NAMALWA (cell line): ENCODE data around the gene CHERP.

Experiments
- DNase-seq: peaks from one replicate; pipeline ENCODE4 v3.0.0-alpha.2; 2015; ENCODE audit warnings: low spot score

The CHERP gene, protein sequence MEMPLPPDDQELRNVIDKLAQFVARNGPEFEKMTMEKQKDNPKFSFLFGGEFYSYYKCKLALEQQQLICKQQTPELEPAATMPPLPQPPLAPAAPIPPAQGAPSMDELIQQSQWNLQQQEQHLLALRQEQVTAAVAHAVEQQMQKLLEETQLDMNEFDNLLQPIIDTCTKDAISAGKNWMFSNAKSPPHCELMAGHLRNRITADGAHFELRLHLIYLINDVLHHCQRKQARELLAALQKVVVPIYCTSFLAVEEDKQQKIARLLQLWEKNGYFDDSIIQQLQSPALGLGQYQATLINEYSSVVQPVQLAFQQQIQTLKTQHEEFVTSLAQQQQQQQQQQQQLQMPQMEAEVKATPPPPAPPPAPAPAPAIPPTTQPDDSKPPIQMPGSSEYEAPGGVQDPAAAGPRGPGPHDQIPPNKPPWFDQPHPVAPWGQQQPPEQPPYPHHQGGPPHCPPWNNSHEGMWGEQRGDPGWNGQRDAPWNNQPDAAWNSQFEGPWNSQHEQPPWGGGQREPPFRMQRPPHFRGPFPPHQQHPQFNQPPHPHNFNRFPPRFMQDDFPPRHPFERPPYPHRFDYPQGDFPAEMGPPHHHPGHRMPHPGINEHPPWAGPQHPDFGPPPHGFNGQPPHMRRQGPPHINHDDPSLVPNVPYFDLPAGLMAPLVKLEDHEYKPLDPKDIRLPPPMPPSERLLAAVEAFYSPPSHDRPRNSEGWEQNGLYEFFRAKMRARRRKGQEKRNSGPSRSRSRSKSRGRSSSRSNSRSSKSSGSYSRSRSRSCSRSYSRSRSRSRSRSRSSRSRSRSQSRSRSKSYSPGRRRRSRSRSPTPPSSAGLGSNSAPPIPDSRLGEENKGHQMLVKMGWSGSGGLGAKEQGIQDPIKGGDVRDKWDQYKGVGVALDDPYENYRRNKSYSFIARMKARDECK

DNA sequence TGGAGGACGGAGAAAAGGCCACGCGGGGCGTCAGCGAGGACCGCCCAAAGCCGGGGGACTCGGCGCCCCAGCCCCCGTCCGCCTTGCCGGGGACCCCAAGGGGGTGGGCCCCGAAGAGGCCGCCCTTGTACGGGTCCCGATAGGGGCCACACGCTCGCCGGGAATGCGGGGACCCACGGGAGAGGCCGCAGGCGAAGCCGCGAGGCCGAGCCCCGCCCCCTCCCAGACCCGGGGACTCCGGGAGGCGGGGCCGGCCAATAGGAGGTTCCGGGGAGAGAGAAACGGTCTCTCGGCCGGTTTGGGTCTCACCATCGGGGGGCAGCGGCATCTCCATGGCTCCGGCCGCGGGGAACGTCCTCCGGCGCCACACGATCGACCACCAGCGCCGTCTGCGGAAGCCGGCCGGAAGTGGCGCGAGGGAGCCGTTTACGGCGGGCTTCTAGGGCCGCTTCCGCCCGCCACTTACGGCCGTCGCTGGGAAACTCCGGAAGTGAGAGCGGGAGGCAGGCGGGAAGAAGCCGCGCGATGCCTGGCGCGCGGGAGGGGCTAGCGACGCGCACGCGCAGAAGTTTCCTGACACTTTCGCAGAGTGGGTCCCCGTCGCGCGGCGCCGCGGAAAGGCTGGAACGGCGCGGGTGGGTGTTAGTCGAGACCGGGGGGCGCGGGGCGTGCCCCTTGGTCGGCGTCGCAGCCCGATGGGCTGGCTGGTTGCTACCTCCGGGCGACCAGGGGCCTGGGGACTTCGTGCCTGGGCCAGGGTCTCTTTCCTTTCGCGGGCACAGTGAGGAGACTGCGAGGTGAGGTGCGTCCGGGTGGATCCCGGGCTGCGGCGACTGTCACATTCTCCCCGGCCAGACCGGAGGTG, at the start of gene CHERP:
Gene CHERP, minus strand, starts transcription at position 393 of the 865 bp plus-strand sequence. Its CDS starts 59 bp downstream, at position 334.
- peak; percentile 96 for DNase-seq

DNA sequence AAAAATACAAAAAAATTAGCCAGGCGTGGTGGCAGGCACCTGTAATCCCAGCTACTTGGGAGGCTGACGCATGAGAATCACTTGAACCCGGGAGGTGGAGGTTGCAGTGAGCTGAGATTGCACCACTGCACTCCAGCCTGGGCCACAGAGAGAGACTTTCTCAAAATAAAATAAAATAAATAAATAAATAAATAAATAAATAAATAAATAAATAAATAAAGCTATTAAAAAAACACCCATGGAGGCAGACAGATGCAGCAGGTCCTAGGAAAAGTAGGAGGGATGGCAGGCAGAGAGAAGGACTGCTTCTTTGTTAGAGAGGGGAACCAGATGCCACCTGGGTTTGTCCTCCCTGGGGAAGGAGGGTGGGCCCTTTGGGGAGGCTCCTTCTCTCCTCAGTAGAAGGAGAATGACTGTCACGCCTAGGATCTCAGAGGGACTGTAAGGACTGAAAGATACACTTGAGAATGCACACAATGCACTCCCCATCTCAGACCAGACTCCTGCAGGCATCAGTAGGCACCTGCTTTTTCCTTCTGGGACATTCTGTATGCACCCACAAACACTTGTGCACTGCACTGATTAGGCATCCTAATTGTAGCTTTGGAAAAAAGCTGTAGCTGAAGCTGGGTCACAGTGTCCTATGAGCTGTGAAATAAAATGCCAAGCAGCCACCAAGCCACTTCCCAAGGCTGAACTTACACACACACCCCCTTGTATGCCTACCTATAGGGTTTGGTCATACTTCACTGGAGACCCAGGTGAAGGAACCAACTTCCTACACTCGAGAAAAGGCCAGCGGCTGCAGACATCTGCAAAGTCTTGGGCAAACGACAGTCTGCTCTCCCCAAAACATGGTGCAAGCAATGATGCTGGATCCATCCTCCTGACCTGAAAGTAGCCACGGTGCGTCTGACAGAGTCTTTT, 48.9 kb upstream of the CHERP start:
- DNase-seq = peak; percentile 52

GRCh38 chr19:16589917-16590316, 47.7 kb upstream of the CHERP start:
- peak; percentile 68 for DNase-seq

GRCh38 chr19:16588824-16589577, 46.8 kb upstream of the CHERP start:
- peak; percentile 63 for DNase-seq

DNA sequence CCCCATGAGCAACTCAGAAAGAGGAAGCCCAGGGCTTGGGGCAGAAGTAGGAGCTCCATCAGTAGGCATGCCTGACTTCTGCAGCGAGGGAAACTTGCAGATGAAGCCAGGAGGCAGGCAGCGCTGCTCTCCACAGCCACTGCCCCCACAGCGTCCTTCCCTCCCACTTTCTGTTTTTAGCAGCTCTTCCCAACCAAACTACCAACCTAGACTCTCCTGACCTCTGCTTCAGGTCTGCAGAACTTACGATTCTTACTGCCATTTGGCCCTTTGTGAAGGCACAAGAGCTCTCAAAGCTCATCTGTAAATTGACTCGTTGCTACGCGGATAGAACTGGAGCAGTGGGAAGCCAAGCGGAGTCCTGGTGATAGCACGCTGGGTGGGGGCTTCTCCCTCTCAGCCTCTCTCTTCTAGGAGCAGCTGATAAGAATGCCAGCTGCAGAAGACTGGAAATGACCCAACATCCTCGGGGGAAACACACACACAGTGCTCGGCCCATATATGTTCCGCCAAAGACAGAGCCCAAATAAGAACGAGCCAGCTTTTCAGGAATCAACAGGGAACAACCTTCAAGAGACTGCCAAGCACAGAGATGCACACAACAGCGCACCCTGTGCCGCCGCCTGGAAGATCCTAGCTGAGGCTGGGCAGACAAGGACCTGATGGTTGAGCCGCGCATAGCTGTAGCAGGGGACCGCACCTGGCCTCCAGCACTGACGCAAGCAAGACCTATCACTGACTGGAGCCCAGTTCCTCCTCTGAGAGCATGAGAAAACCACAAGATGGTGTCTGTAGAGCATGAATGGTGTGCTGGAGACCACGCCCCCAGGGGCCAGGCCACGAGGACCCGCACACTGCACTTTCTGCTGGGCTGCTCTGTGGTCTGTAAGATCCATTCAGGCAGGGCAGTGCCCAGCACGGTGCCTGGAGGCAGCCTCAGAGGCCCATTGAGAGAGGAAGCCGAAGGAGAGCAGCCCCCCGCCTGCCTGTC, 45.9 kb upstream of the CHERP start:
- DNase-seq = peak; percentile 98

- peak; percentile 96 for DNase-seq
These were observed 45.0 kb upstream of the CHERP start for GRCh38 chr19:16586991-16587832.

- no peak for DNase-seq
These were observed 44.2 kb upstream of the CHERP start for GRCh38 chr19:16586477-16586871.

DNA sequence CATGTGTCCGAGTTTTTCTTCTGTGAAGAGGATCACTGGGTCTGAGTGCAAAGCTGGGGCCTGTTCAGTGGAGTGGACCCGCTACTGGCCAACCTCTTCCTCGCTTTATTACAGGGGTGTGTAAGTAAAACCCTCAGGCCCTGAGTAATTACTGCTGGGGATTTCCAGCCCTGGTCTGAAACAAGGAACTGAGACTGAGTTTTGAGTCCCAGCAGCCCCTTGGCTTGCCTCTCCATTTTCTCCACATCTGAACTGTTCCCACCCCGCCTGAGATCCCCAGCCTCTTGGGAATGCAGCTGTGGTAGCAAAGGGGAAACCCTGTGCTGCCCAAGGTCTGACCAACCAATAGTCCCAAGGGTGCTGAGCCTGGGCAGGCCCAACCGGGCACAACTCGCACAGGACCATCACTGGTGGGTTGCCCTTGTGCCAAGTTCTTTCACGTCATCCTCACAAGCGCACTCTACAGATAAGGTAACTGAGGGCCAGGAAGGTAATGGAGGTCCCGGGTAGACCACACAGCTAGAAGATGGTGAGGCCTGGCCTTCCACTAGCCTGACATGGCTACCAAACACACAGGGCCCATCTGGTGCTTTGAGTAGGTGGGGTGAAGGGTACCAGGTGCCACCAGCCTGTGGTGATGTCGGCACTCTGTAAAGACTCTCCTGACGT, 43.7 kb upstream of the CHERP start:
- DNase-seq = peak; percentile 93

GRCh38 chr19:16585094-16585801, 43.0 kb upstream of the CHERP start:
- DNase-seq = no peak

GRCh38 chr19:16584248-16585093, 42.2 kb upstream of the CHERP start:
- DNase-seq = peak; percentile 97

GRCh38 chr19:16582486-16583261, 40.4 kb upstream of the CHERP start:
- DNase-seq = no peak

DNA sequence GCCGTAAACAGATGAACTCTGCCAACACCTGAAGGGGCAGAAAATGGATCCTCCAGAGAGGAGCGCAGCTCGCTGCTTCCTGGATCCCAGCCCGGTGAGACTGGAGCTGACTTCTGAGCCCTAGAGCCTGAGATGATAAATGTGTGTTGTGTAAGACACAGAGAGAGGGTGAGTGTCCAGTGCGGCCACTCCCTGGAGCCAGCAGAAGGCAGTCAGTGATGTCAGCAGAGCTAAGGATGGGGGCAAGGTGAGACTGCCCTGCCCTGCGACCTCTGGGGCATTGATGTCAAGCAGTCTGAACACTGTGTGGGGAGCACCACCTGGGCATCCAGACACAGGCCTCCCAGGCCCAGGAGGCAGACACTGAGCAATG, 39.7 kb upstream of the CHERP start:
- no peak for DNase-seq

- DNase-seq = no peak
These were observed 39.1 kb upstream of the CHERP start for GRCh38 chr19:16581145-16581970.

DNA sequence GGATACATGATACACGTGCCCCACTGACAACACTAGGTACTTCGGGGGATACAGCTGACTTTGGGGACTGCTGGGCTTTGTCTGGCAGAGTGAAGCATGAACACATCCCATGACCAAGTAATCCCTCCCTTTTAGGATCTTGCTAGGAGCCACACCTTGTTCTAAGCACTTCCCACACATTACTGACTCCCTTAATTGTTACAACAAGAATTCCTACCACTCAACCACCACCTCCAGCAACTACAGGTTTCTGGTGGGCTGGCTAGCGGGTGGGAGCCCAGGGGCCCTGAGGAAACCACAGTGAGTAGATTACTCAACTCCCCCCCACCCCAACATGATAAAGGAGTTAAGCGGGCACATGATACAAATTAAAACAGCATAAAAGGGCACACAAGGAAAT, 37.1 kb upstream of the CHERP start:
- no peak for DNase-seq
